Testis (tissue), 3 donors: ENCODE results near the gene PCBP3. TPM values are rescaled to one million over a fixed set of nuclear protein-coding genes. Genes with fewer than 3 reads are reported as not detected.

Experiments
- DNase-seq: peaks from one replicate; pipeline ENCODE4 v3.0.0-alpha.2; 2019
- H3K27ac ChIP-seq, 2 donors: fragments of 200-600 bp; sonication (generic); one replicate each; pipeline ENCODE4 v1.5.1; 2019
- H3K27me3 ChIP-seq: fragments of 200-600 bp; sonication (generic); one replicate; pipeline ENCODE4 v1.5.1; 2019
- H3K36me3 ChIP-seq: fragments of 200-600 bp; sonication (generic); one replicate; pipeline ENCODE4 v1.5.1; 2017; ENCODE audit warnings: low read depth; ENCODE audit errors: missing control alignments
- H3K4me1 ChIP-seq: fragments of 200-600 bp; sonication (generic); one replicate; pipeline ENCODE4 v1.5.1; 2019
- H3K4me3 ChIP-seq, 2 donors: fragments of 200-600 bp; sonication (generic); one replicate each; pipeline ENCODE4 v1.5.1; 2017 to 2019
- H3K9me3 ChIP-seq: fragments of 200-600 bp; sonication (generic); one replicate; pipeline ENCODE4 v1.5.1; 2017
- POLR2A ChIP-seq: fragments of 450-650 bp; IDR thresholded peaks from one replicate; pipeline ENCODE4 v1.6.1; 2017; ENCODE audit warnings: antibody characterized with exemption, mild to moderate bottlenecking, moderate library complexity
- WGBS, 2 donors: methylation state at CpG; one replicate each; pipeline ENCODE4 v1.1.5; 2018; 5-methylcytosine and 5-hydroxymethylcytosine counted together
- intact Hi-C: fragments of 100-400 bp; cut with DNase I; formaldehyde crosslinking; loops from one replicate; pipeline ENCODE4 v1.15.1; 2023; ENCODE audit warnings: low total_unique reads
- polyA plus RNA-seq: library from polyadenylated mRNA; stranded (reverse); fragments of 350-450 nt; fragmentation: Illumina TruSeq; extraction: RNeasy Lipid Tissue Mini Kit (QIAGEN cat#74804); gene quantifications from one replicate; pipeline ENCODE4 v1.2.3, GENCODE V29; 2014; ENCODE audit warnings: low read depth, low replicate concordance; ENCODE audit not compliant: insufficient read depth
- total RNA-seq, 2 donors: library from RNA; depleted of rRNA; stranded (reverse); fragments of >200 nt; gene quantifications; one replicate each; pipeline ENCODE4 v1.2.3, GENCODE V29; 2016
- TF ChIP-seq, protein P1 (sequence below), 3 experiments: fragments of 450-650 bp in 2 of 3; fragments of 200-600 bp in 1 of 3; sonication (generic) in 1 of 3; IDR thresholded peaks; one replicate each; pipeline ENCODE4 v1.5.1; 2016 to 2019; ENCODE audit warnings: antibody characterized with exemption in 3 of 3, mild to moderate bottlenecking in 2 of 3, moderate library complexity in 1 of 3

Gene PCBP3
- total and polyA plus RNA-seq, 3 donors from 2014 or later = 35.7 to 58.3 (median 38.0) TPM

DNA sequence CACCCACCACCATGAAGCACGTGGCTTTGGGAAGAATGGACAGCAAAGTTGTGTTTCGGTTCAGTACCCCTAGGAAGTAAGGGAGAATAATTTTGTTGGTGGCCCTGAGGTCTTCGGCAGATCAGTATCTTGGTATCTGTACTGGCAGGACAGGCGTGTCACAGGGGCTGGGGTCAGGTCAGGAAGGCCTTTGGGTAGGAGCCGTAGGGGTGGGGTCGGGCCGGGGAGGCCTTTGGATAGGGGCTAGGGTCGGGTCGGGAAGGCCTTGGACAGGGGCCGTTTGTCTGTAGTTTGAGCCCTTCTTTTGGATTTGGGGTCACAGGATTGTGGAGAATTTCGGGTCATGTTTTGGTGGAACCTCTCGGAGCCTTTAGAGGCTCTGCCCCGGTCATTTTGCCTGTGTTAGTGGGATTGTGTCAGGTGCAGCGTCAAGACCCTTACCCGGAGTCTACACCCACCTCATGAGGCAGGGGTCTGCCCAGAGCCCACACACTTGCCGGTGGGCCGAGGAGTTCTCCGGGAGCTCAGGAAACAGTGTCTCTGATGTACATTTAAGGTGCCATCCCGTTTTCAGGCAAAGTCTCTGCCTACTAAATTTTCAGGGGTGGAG is 262.8 kb downstream of the PCBP3 start:
- intact Hi-C loops = no loop called here
- Histone ChIP-seq H3K27ac (no peak overlapping the region), H3K36me3 (no peaks in the 10 kb centered on the region), H3K4me3 (no peak overlapping the region), H3K27me3 (no peaks in the 10 kb centered on the region), H3K4me1 (peaks cover 2% of the 10 kb centered on the region), H3K9me3 (no peaks in the 10 kb centered on the region)
- TF ChIP-seq, protein P1, sequence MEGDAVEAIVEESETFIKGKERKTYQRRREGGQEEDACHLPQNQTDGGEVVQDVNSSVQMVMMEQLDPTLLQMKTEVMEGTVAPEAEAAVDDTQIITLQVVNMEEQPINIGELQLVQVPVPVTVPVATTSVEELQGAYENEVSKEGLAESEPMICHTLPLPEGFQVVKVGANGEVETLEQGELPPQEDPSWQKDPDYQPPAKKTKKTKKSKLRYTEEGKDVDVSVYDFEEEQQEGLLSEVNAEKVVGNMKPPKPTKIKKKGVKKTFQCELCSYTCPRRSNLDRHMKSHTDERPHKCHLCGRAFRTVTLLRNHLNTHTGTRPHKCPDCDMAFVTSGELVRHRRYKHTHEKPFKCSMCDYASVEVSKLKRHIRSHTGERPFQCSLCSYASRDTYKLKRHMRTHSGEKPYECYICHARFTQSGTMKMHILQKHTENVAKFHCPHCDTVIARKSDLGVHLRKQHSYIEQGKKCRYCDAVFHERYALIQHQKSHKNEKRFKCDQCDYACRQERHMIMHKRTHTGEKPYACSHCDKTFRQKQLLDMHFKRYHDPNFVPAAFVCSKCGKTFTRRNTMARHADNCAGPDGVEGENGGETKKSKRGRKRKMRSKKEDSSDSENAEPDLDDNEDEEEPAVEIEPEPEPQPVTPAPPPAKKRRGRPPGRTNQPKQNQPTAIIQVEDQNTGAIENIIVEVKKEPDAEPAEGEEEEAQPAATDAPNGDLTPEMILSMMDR (IDR thresholded peaks at IDR 0.05) = no peak
- no peak for TF ChIP-seq POLR2A
- 88 to 94% methylated on average over 19 of the region's 19 CpGs for WGBS, 2 donors
- DNase-seq = no peak

GRCh38 chr21:45906859-45907258 is 263.3 kb downstream of the PCBP3 start:
- Histone ChIP-seq H3K4me3 (no peak overlapping the region), H3K4me1 (peaks cover 2% of the 10 kb centered on the region), H3K36me3 (no peaks in the 10 kb centered on the region), H3K27ac (no peak overlapping the region), H3K9me3 (no peaks in the 10 kb centered on the region), H3K27me3 (no peaks in the 10 kb centered on the region)
- WGBS, 2 donors = 97 to 98% methylated on average over 13 of the region's 13 CpGs
- TF ChIP-seq, protein P1 (IDR thresholded peaks at IDR 0.05) = no peak
- TF ChIP-seq POLR2A = no peak
- no peak for DNase-seq
- intact Hi-C loops = no loop called here

DNA sequence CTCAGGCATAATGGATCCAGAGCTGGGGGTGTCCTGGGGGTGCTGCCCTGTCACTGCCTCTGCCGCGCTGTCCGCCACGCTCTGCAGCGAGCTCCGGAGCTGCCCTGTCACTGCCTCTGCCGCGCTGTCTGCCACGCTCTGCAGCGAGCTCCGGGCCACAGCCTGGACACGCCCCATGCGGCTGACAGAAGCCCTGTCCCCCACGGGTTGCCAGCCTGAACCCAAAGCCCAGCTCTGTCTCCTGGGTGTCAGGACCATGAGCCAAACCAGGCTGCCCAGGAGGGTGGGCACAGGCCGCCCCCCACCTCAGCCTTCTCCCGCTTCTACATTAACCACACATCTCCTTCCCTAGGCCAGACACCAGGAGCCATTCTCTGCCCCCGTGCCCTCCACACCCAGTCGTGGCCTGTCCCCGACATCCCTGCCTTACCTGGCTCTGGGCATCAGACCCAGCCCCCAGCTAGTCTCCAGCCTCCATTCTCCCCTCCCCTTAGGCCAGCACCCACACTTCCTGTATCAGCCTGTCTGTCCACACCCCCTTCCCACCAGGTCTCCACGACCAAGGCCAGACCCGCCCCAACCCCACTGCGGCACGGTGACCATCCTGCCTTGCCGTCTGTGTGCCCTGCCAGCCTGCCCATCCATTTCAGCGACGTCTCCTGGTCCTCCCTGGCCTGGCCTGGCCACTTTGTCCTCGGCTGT is 265.2 kb downstream of the PCBP3 start:
- Histone ChIP-seq H3K9me3 (no peaks in the 10 kb centered on the region), H3K4me3 (no peak overlapping the region), H3K27me3 (no peaks in the 10 kb centered on the region), H3K36me3 (no peaks in the 10 kb centered on the region), H3K4me1 (peaks cover 2% of the 10 kb centered on the region), H3K27ac (no peak overlapping the region)
- intact Hi-C loops = no loop called here
- WGBS, 2 donors = 90 to 93% methylated on average over 20 to 27 of the region's 27 CpGs
- no peak for TF ChIP-seq POLR2A
- TF ChIP-seq, protein P1 (IDR thresholded peaks at IDR 0.05) = no peak
- DNase-seq = no peak

- Histone ChIP-seq H3K4me3 (no peak overlapping the region), H3K27ac (no peak overlapping the region), H3K9me3 (no peaks in the 10 kb centered on the region), H3K36me3 (no peaks in the 10 kb centered on the region), H3K4me1 (peaks cover 2% of the 10 kb centered on the region), H3K27me3 (no peaks in the 10 kb centered on the region)
- no peak for TF ChIP-seq POLR2A
- TF ChIP-seq, protein P1 (IDR thresholded peaks at IDR 0.05) = no peak
- intact Hi-C loops = no loop called here
- DNase-seq = no peak
- 68 to 82% methylated on average over 9 to 22 of the region's 23 CpGs for WGBS, 2 donors
These were observed 265.9 kb downstream of the PCBP3 start for GRCh38 chr21:45909238-45909988.
